ENCODE results near the gene SH2D3A. TPM values are rescaled to one million over a fixed set of nuclear protein-coding genes. Genes with fewer than 3 reads are reported as not detected.

Gene SH2D3A
- total and polyA plus RNA-seq, 4 donors = 0.20 to 1.7 (median 0.89) TPM

DNA sequence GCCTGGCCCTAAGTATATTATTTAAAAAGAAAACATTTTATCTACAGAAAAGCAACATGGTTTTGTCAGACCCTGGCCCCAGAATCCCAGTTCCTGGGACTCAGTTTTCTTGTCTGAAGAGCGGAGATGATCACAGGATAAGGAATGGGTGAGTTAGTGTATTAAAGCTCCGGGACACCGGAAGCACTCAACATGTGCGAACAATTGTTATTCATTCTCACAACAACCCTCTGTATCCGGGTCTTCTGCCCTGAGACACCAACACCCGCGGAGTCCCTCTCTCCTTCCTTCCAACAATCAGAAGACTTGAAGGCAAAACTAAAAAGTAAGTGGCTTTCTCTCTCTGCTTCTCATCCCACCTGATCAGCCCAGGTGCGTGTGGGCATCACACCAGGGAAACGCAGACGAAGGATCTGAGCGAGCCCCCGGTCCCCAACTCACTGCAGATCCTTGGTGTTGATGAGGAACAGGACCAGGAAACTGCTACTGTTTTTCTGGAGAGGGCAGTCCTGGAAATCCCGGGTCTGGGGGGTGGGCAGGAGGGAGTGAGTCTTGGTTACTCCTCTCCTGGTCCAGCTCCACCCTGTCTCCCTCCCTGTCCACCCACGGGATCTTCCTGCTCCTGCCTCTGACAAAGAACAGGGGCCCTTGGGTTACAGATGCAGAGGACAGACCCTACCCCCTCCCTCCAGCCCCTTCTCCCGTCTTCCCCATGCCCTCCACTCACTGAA lies 31.9 kb downstream of the SH2D3A start:
- Histone ChIP-seq H3K36me3 (ENCODE audit: control insufficient read depth, insufficient read depth, low read length) (peaks cover 39% of the 10 kb centered on the region), H3K27ac (ENCODE audit: low read depth, low read length) (no peak overlapping the region), H3K4me3 (ENCODE audit: low read depth, low read length) (peak overlapping the region; percentile 91), H3K9me3 (ENCODE audit: control insufficient read depth, insufficient read depth, low read length) (no peaks in the 10 kb centered on the region), H3K4me1 (ENCODE audit: control insufficient read depth, insufficient read depth, low read length) (peaks cover 42% of the 10 kb centered on the region), H3K27me3 (ENCODE audit: control insufficient read depth, insufficient read depth, low read length) (no peaks in the 10 kb centered on the region)
- WGBS (ENCODE audit: insufficient coverage) = 75% methylated on average over 6 of the region's 15 CpGs
- no peak for DNase-seq (ENCODE audit: low read depth in 4 of 6, low spot score in 6 of 6)

DNA sequence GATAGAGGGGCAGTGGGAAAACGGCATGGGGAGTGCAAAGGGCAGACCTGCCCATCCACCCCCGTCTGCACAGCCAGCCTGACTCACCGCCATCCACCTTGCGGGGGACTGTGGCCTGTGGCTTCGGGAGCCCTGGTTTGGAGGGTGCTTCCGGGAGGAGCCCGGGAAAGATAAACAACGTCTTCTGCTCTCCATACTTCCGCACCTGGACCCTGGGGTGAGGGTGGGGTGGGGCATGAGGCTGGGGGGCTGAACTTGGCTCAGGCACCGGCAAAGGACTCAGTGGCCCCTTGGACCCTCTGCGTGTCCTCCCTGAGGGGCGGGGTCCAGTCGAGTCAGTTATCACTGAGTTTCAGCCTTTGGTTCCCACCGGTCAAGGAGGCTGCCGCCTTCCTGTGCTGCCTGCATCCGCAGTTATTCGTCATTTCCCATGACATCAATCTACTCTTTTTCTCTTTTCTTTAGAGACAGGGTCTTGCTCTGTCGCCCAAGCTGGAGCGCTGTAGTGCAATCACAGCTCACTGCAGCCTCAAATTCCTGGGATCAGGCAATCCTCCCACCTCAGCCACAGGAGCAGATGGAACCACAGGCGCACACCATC lies 33.0 kb downstream of the SH2D3A start:
- DNase-seq (ENCODE audit: low read depth in 4 of 6, low spot score in 6 of 6) = no peak
- Histone ChIP-seq H3K27ac (ENCODE audit: low read depth, low read length) (no peak overlapping the region), H3K4me1 (ENCODE audit: control insufficient read depth, insufficient read depth, low read length) (peaks cover 33% of the 10 kb centered on the region), H3K9me3 (ENCODE audit: control insufficient read depth, insufficient read depth, low read length) (no peaks in the 10 kb centered on the region), H3K27me3 (ENCODE audit: control insufficient read depth, insufficient read depth, low read length) (no peaks in the 10 kb centered on the region), H3K4me3 (ENCODE audit: low read depth, low read length) (no peak overlapping the region), H3K36me3 (ENCODE audit: control insufficient read depth, insufficient read depth, low read length) (peaks cover 49% of the 10 kb centered on the region)
- WGBS (ENCODE audit: insufficient coverage) = 81% methylated on average over 20 of the region's 20 CpGs

DNA sequence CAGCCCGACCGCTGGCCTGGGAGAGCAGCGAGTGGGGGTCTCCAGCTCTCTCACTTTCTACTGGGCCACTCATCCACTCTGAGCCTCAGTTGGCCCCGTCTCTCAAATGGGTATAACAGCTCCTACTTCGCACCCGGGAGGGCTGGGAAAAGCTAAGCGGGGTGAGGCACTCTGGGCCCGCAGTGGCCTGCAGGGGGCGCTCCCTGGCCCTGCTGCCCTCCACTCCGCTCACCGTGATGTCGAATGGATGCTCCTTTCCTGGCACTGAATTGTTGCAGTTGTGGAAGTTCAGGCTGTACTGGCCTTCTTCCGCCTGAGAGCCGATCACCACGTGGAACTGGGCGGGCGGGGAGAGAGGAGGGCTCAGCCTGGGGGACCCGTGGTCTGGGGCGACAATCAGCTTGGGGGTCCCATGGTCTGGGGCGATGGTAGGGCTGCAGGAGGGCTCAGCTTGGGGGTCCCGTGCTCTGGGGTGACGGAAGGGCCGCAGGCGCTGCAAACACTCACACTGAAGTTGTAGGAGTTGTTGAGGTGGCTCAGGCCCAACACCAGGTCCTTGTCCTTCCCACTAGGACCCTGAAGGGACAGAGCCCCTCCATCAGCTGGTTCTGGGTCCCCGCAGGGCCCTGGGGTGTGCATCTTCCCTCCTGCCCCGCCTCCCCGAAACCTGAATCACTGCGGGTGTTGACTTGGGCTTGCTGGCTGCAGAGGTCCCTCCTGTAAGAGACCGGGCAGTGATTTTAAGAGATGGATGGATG lies 33.7 kb downstream of the SH2D3A start:
- no peak for DNase-seq (ENCODE audit: low read depth in 4 of 6, low spot score in 6 of 6)
- WGBS (ENCODE audit: insufficient coverage) = 90% methylated on average over 27 of the region's 29 CpGs
- H3K27me3 ChIP-seq (ENCODE audit: control insufficient read depth, insufficient read depth, low read length) = no peaks in the 10 kb centered on the region
- H3K4me1 ChIP-seq (ENCODE audit: control insufficient read depth, insufficient read depth, low read length) = peaks cover 26% of the 10 kb centered on the region
- peaks cover 49% of the 10 kb centered on the region for H3K36me3 ChIP-seq (ENCODE audit: control insufficient read depth, insufficient read depth, low read length)
- H3K4me3 ChIP-seq (ENCODE audit: low read depth, low read length) = no peak overlapping the region
- H3K9me3 ChIP-seq (ENCODE audit: control insufficient read depth, insufficient read depth, low read length) = no peaks in the 10 kb centered on the region
- no peak overlapping the region for H3K27ac ChIP-seq (ENCODE audit: low read depth, low read length)

DNA sequence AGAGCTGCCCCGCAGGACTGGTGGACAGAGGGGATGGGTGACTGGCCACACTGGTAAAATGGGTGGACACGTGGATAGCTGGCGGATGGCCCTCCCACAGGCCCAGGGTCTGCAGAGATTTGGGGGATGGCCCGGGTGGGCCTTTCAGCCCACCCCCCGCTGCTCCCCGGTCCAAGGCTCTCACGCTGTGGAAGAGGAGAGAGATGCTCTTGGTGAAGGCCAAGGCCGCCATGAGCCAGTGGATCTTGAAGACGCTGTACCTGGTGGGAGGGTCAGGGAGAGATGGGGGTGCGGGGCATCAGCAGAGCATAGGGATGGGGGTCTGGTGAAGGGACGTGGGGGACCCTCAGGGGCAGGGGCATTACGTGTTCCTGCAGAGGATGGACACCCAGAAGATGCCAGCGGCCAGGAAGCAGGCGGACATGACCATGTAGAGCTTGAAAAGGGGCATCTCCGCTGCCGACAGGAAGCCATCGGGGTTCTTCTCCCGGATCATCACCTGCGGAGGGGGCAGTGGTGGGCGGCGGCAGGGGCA lies 34.4 kb downstream of the SH2D3A start:
- no peaks in the 10 kb centered on the region for H3K9me3 ChIP-seq (ENCODE audit: control insufficient read depth, insufficient read depth, low read length)
- WGBS (ENCODE audit: insufficient coverage) = 92% methylated on average over 21 of the region's 21 CpGs

DNA sequence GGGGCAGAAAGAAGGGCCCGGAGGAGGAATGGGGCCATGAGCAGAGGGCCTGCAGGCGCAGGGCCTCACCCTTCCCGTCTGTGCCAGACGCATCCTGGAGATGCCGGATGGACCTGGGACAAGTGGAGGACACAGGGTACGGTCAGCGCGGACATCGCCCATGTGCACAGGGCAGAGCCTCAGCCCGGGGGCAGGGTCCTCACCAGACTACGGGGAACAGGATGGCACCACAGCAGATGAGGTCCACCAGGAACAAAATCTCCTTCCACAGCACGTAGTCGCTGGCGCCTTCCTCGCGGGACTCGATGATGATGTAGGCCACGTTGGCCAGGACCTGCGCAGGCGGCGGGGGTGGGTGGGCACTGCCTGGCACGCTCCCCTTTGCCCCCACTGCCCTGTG lies 35.4 kb downstream of the SH2D3A start:
- no peak for DNase-seq (ENCODE audit: low read depth in 4 of 6, low spot score in 6 of 6)
- no peaks in the 10 kb centered on the region for H3K9me3 ChIP-seq (ENCODE audit: control insufficient read depth, insufficient read depth, low read length)
- no peak overlapping the region for H3K4me3 ChIP-seq (ENCODE audit: low read depth, low read length)
- no peak overlapping the region for H3K27ac ChIP-seq (ENCODE audit: low read depth, low read length)
- peaks cover 19% of the 10 kb centered on the region for H3K4me1 ChIP-seq (ENCODE audit: control insufficient read depth, insufficient read depth, low read length)
- no peaks in the 10 kb centered on the region for H3K27me3 ChIP-seq (ENCODE audit: control insufficient read depth, insufficient read depth, low read length)
- H3K36me3 ChIP-seq (ENCODE audit: control insufficient read depth, insufficient read depth, low read length) = peaks cover 49% of the 10 kb centered on the region
- 90% methylated on average over 22 of the region's 22 CpGs for WGBS (ENCODE audit: insufficient coverage)

More for the DNA sequence above, 34.4 kb downstream of the SH2D3A start:
- Histone ChIP-seq H3K4me1 (ENCODE audit: control insufficient read depth, insufficient read depth, low read length) (peaks cover 23% of the 10 kb centered on the region), H3K27me3 (ENCODE audit: control insufficient read depth, insufficient read depth, low read length) (no peaks in the 10 kb centered on the region), H3K27ac (ENCODE audit: low read depth, low read length) (no peak overlapping the region), H3K36me3 (ENCODE audit: control insufficient read depth, insufficient read depth, low read length) (peaks cover 49% of the 10 kb centered on the region), H3K4me3 (ENCODE audit: low read depth, low read length) (no peak overlapping the region)
- no peak for DNase-seq (ENCODE audit: low read depth in 4 of 6, low spot score in 6 of 6)

DNA sequence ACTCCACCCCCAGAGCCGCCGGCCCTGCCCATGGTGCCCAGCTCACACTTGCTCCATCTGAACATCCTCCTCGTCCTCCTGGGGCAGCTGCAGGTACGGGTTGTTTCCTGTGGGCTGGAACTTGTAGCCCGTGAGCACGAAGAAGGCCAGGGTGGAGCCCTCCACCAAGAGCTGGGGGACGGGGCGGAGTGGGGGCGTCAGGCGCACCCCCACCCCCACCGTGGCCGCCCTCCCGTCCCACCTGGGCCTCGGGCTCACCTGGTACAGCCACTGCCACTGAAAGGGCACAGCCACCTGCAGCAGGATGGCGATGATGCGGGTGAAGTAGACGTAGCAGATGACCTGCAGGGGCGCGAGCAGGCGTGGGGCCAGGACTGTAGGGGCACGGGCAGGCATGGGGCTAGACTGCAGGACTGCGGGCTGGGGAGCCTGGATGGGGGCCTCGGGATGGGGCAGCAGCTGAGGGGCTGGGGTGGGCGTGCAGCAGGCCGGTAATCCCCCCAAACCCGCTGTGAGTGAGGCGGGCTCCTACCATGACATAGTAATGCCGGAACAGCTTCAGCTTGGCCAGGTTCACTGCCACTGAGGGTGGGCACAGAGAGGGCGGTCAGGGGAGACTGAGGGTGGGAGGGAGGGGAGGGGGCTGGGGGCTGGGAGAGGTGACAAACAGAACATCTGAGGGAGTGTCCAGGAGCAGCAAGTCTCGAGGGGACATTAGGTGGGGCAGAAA lies 36.1 kb downstream of the SH2D3A start:
- Histone ChIP-seq H3K4me1 (ENCODE audit: control insufficient read depth, insufficient read depth, low read length) (peaks cover 12% of the 10 kb centered on the region), H3K27me3 (ENCODE audit: control insufficient read depth, insufficient read depth, low read length) (no peaks in the 10 kb centered on the region), H3K36me3 (ENCODE audit: control insufficient read depth, insufficient read depth, low read length) (peaks cover 49% of the 10 kb centered on the region), H3K9me3 (ENCODE audit: control insufficient read depth, insufficient read depth, low read length) (no peaks in the 10 kb centered on the region), H3K27ac (ENCODE audit: low read depth, low read length) (no peak overlapping the region), H3K4me3 (ENCODE audit: low read depth, low read length) (no peak overlapping the region)
- 87% methylated on average over 28 of the region's 30 CpGs for WGBS (ENCODE audit: insufficient coverage)
- no peak for DNase-seq (ENCODE audit: low read depth in 4 of 6, low spot score in 6 of 6)

DNA sequence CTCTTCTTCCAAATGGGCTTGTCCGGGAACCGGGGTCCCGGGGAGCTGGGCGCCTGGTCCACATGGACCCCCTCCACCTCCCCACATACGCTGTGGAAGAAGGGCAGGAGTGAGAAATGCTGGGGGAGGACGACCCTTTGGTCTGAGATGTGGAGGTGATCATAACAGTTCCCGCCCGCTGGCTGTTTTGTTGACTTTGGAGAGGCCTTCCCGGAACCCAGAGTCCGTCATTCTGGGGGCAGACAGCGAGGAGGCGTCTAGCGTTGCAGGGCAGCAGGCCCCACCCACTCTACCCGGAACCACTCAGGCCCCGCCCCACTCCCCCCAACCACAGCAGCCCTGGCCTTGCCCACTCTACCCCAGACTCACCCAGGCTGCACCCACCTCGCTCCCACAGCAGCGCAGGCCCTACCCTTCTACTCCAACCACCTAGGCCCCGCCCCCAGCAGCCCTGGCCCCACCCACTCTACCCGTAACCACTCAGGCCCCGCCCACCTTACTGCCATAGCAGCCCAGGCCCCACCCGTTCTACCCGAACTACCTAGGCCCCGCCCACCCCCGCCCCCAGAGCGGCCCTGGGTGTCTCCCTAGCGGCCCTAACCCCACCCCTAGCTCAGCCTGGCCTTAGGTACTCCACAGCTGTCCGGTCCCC lies 37.0 kb downstream of the SH2D3A start:
- Histone ChIP-seq H3K9me3 (ENCODE audit: control insufficient read depth, insufficient read depth, low read length) (no peaks in the 10 kb centered on the region), H3K36me3 (ENCODE audit: control insufficient read depth, insufficient read depth, low read length) (peaks cover 46% of the 10 kb centered on the region), H3K27ac (ENCODE audit: low read depth, low read length) (no peak overlapping the region), H3K4me3 (ENCODE audit: low read depth, low read length) (no peak overlapping the region), H3K4me1 (ENCODE audit: control insufficient read depth, insufficient read depth, low read length) (peaks cover 3% of the 10 kb centered on the region), H3K27me3 (ENCODE audit: control insufficient read depth, insufficient read depth, low read length) (no peaks in the 10 kb centered on the region)
- DNase-seq (ENCODE audit: low read depth in 4 of 6, low spot score in 6 of 6) = peak in 1 of 6 donors; percentile 40
- 54% methylated on average over 16 of the region's 27 CpGs for WGBS (ENCODE audit: insufficient coverage)

DNA sequence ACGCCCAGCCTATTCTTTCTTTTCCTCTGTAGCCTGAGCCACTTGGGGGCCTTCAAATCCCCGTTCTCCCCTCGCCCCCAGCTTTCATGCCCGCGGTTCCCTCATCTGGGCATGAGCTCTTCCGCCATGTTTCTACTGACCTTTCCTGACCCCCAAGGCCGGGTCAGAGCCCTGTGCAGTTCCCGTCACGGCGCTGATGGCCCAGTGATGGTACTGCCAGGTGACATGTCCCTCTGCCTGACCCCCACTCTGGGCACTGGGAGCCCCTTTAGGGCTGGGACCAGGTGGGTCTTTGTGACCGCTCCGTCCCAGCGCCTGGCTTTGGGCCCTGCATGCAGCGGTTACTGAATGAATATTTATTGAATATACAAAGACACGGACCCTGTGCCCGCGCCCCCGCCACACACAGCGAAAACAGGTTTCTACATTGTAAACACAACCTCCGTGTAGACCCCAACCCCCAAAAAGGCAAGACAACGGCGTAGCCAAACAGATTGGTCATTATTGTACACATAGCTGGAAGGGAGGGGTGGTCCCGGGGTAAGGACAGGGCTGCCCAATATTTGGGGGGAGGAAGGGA lies 37.6 kb downstream of the SH2D3A start:
- no peak for DNase-seq (ENCODE audit: low read depth in 4 of 6, low spot score in 6 of 6)
- Histone ChIP-seq H3K4me3 (ENCODE audit: low read depth, low read length) (no peak overlapping the region), H3K27me3 (ENCODE audit: control insufficient read depth, insufficient read depth, low read length) (no peaks in the 10 kb centered on the region), H3K4me1 (ENCODE audit: control insufficient read depth, insufficient read depth, low read length) (peaks cover 3% of the 10 kb centered on the region), H3K27ac (ENCODE audit: low read depth, low read length) (no peak overlapping the region), H3K9me3 (ENCODE audit: control insufficient read depth, insufficient read depth, low read length) (no peaks in the 10 kb centered on the region), H3K36me3 (ENCODE audit: control insufficient read depth, insufficient read depth, low read length) (peaks cover 46% of the 10 kb centered on the region)
- WGBS (ENCODE audit: insufficient coverage) = 89% methylated on average over 10 of the region's 23 CpGs

Measured in spinal cord (tissue), 10 donors.